ENCODE results near the gene STAT1.

DNA sequence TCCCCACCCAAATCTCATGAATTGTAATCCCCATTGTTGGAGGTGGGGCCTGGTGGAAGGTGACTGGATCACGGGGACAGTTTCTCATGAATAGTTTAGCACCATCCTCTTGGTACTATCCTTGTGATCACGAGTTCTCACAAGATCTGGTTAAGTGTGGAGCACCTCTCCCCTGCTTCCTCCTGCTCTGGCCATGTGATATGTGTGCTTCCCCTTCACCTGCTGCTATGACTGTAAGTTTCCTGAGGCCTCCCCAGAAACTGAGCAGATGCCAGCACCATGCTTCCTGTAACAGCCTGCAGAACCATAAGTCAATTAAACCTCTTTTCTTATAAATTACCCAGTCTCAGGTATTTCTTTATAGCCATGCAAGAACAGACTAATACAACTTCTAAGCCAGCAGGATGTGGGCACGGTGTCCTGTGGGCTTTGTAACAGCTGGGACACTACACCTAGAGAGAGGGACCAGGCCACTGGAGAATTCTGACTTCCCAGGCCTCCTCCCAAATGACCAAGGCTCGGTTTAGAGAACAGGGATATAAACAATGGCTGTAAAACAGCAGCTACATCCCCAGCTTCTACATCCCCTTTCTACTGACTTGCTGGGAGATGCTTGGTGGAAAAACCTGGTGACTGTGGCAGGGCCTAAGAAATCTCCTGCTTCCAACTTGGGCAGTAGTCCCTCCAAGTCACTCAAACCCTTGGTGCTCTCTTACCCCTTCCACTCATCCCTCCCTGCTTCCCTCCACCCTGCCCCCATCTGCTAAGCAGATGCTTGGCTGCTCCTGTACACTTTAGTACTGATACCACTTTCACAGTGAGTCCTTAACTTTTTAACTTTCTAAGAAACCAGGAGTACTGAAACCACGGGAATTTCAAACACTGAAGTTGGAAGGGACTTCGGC lies 10.3 kb downstream of the STAT1 start:
- no peak for TF ChIP-seq POLR2AphosphoS5 (IDR thresholded peaks at IDR 0.05; ENCODE audit: insufficient read depth in 1 of 2, low read depth in 1 of 2)
- TF ChIP-seq, protein P1, sequence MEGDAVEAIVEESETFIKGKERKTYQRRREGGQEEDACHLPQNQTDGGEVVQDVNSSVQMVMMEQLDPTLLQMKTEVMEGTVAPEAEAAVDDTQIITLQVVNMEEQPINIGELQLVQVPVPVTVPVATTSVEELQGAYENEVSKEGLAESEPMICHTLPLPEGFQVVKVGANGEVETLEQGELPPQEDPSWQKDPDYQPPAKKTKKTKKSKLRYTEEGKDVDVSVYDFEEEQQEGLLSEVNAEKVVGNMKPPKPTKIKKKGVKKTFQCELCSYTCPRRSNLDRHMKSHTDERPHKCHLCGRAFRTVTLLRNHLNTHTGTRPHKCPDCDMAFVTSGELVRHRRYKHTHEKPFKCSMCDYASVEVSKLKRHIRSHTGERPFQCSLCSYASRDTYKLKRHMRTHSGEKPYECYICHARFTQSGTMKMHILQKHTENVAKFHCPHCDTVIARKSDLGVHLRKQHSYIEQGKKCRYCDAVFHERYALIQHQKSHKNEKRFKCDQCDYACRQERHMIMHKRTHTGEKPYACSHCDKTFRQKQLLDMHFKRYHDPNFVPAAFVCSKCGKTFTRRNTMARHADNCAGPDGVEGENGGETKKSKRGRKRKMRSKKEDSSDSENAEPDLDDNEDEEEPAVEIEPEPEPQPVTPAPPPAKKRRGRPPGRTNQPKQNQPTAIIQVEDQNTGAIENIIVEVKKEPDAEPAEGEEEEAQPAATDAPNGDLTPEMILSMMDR (IDR thresholded peaks at IDR 0.05): no peak

All from vagina (tissue), 2 donors.